Measurements from ENCODE around the gene RBM10. TPM values are rescaled to one million over a fixed set of nuclear protein-coding genes. Genes with fewer than 3 reads are reported as not detected.

RBM10 gene
- total RNA-seq, 2 donors from 2014 or later: 22.1 to 32.1 TPM

- TF ChIP-seq CTCF (IDR thresholded peaks at IDR 0.05): no peak
- peaks cover 23% of the 10 kb centered on the region for H3K36me3 ChIP-seq
- DNase-seq (ENCODE audit: low spot score): no peak
Observed at GRCh38 chrX:47169273-47169672, 24.3 kb downstream of the RBM10 start.

DNA sequence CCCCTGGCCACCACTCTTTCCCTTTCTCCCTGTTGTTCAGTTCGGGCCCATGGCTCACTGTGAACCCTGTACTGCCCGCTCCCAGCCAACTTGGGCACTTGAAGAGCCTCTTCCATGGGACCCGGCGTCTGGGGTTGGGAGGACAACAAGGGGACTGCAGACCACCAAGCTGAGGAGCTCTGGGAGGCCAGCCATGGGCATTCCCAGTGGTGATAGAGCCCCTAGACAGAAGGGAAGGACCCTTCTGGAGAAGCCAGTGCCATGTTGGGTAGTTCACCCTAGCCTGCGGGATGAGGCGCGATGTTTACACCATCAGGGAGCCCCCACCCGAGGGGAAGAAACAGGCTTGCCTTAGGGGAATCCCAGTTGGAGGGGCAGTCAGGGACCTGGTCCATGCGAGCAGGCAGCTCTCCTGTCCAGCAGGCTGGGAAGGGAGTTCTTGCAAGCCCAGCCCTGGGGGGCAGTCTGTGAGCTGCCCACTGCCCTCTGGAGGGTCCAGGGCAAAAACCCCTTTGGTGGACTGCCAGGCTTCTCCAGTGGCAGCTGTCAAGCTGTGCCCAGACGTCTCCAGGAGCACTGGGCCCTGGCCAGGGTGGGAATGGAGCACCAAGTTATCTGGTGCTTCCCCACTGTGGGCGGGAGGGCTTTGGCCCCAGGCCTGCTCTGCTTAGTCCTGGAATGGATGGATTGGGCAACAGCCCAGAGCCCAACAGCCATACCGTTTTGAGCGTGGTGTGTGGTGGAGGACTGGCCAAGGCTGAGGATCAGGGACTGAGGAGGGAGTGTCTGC is 24.9 kb downstream of the RBM10 start:
- Histone ChIP-seq H3K4me3 (no peak overlapping the region), H3K27me3 (no peaks in the 10 kb centered on the region), H3K4me1 (peaks cover 0 to 8% of the 10 kb centered on the region in 2 donors), H3K27ac (no peak overlapping the region), H3K9me3 (peaks cover 0 to 2% of the 10 kb centered on the region in 2 donors), H3K36me3 (peaks cover 26% of the 10 kb centered on the region)
- no peak for TF ChIP-seq CTCF (IDR thresholded peaks at IDR 0.05)
- DNase-seq (ENCODE audit: low spot score): no peak

More at GRCh38 chrX:47169273-47169672, 24.3 kb downstream of the RBM10 start:
- Histone ChIP-seq H3K4me1 (peaks cover 0 to 8% of the 10 kb centered on the region in 2 donors), H3K4me3 (no peak overlapping the region), H3K9me3 (peaks cover 0 to 5% of the 10 kb centered on the region in 2 donors), H3K27me3 (no peaks in the 10 kb centered on the region), H3K27ac (no peak overlapping the region)

GRCh38 chrX:47170861-47171692 is 26.1 kb downstream of the RBM10 start:
- Histone ChIP-seq H3K4me3 (no peak overlapping the region), H3K27ac (no peak overlapping the region), H3K36me3 (peaks cover 37% of the 10 kb centered on the region), H3K9me3 (no peaks in the 10 kb centered on the region), H3K27me3 (no peaks in the 10 kb centered on the region), H3K4me1 (peaks cover 0 to 8% of the 10 kb centered on the region in 2 donors)
- DNase-seq (ENCODE audit: low spot score): no peak
- TF ChIP-seq CTCF (IDR thresholded peaks at IDR 0.05): no peak

- H3K36me3 ChIP-seq: peaks cover 45% of the 10 kb centered on the region
- H3K27me3 ChIP-seq: no peaks in the 10 kb centered on the region
- H3K27ac ChIP-seq: no peak overlapping the region
- H3K4me3 ChIP-seq: no peak overlapping the region
- no peaks in the 10 kb centered on the region for H3K9me3 ChIP-seq
- no peak for TF ChIP-seq CTCF (IDR thresholded peaks at IDR 0.05)
- DNase-seq (ENCODE audit: low spot score): no peak
- peaks cover 0 to 8% of the 10 kb centered on the region in 2 donors for H3K4me1 ChIP-seq
Observed at GRCh38 chrX:47171996-47172395, 27.0 kb downstream of the RBM10 start.

- no peak for TF ChIP-seq CTCF (IDR thresholded peaks at IDR 0.05)
- Histone ChIP-seq H3K4me1 (peaks cover 0 to 8% of the 10 kb centered on the region in 2 donors), H3K36me3 (peaks cover 51% of the 10 kb centered on the region), H3K27me3 (no peaks in the 10 kb centered on the region), H3K9me3 (no peaks in the 10 kb centered on the region), H3K27ac (no peak overlapping the region), H3K4me3 (no peak overlapping the region)
- no peak for DNase-seq (ENCODE audit: low spot score)
Observed at GRCh38 chrX:47172549-47172948, 27.5 kb downstream of the RBM10 start.
